Gastroesophageal sphincter (tissue), 3 donors: ENCODE results near the gene KIAA1755.

Experiments
- CTCF ChIP-seq, 4 experiments: fragments of 200-600 bp in 2 of 4; fragments of 450-650 bp in 2 of 4; sonication (generic) in 1 of 4; IDR thresholded peaks; one replicate each; pipeline ENCODE4 v1.5.1; 2017 to 2019; ENCODE audit warnings: antibody characterized with exemption in 4 of 4, mild to moderate bottlenecking in 2 of 4, moderate library complexity in 2 of 4
- POLR2A ChIP-seq, 2 donors: fragments of 450-650 bp; IDR thresholded peaks; one replicate each; pipeline ENCODE4 v1.6.1; 2017; ENCODE audit warnings: antibody characterized with exemption in 2 of 2, mild to moderate bottlenecking in 2 of 2, moderate library complexity in 1 of 2

DNA sequence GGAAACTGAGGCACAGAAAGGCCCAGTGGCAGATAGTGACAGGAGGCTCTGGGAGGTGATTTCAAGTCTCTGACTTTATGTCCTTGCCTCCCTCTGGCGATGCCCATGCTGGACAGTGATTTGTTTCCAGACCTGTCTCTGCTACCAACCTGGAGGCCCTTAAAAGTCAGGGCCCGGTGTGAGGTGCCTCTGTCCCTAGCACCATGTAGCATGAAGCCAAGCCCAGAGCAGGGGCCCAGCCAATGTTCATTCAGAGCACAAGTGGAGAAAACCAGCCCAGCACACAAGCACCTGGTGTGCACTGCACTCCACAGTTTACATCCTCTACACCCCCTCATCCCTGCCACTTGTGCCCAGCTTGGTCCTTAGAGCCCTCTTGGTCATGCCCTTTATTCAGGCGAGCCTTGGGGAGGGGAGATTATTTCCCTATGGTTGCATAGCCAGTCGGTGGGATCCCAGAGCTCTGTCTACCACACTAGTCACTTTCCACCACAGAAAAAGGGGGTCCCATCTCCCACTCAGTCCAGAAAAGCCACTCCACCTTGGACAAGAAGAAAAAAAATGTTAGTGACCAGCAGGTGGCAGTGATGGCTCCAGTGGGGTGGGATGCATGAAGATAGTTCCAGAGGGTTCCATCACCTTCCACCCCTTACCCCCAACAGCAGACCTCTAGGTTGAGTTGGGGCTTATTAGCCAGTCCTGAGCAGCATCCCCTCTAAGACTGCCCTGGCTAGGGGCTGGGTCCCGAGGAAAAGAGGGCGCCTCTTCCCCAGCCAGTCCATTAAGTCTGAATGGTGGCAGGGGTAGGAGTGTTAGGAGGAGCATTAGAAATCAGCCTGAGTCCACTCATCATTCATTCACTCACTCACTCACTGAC lies 30.9 kb downstream of the KIAA1755 start:
- TF ChIP-seq CTCF (IDR thresholded peaks at IDR 0.05), result peak in 3 of 4 experiments; percentile 35 to 51 (median 43)
- no peak for TF ChIP-seq POLR2A (IDR thresholded peaks at IDR 0.05)
